ENCODE data around the gene PTPRN2.

The PTPRN2 gene

DNA sequence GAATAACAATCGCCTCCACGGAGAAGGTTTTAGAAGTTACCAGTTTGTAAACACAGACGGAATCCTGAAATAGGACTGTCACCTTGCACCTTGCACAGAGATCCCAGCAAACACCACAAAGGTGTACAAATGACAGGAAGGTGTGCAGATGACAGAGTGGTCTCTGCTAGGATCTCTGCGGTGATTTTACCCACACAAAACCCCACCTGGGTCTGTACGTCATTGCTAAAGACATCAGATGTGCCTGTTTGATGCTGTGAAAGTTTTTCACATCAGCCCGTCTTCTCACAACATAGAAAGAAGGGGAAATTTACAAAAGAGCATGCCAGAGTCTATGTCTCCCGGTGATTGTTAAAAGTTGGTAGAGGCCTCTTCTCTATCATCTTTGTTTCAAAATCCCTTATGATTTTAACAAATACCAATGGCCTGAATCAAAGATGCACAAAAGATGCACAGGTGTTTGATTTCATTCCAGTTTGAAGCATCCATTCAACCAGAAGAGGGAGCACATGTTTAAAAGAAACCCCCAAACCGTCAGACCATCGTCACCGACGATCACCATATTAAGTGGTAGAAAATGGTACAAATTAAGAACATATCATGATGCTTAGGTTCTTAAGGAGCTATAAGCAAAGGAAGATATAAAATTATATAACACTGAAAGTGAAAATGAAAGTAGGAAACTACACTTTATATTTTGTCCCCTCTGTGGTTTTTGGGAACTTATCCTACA, 576.5 kb downstream of the PTPRN2 start:
- no peak for DNase-seq (ENCODE audit: low spot score)

GRCh38 chr7:158009886-158010285, 577.7 kb downstream of the PTPRN2 start:
- DNase-seq (ENCODE audit: low spot score): no peak

DNA sequence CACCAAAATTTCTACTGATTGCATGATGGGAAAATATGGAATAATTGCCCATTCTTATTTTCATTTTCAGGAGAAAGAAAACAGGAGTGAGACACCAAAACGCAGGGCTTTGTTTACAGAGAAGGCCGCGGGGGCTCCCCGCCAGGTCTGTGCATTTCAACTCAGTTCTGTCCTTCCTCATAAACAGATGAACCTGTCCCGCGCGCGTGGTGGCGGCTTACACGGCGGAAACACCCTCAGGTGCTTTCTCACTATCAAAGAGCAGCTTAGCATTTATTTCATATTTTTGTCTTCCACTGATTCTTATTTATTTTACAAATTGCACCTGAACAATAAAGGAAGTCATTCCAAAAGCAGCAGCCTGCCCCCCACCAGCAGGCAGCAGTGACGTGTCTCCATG, 579.4 kb downstream of the PTPRN2 start:
- no peak for DNase-seq (ENCODE audit: low spot score)

DNA sequence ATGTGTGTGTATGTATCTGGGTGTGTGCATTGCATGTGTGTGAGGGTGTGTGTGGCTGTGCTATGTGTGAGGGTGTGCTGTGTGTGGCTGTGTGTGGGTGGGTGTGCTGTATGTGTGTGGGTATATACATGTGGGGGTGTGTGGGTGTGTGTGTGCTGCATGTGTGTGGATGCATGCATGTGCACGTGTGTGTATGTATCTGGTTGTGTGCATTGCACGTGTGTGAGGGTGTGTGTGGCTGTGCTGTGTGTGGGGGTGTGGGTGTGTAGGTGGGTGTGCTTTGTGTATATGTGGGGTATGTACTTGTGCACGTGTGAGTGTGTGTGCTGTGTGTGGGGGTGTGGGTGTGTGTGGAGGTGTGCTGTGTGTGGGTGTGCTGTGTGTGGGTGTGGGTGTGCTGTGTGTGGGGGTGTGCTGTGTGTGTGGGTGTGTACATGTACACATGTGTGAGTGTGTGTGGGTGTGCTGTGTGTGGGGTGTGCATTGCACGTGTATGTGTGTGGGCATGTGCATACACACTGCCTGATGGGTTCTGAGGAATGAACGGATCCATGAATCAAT, 579.8 kb downstream of the PTPRN2 start:
- no peak for DNase-seq (ENCODE audit: low spot score)

DNA sequence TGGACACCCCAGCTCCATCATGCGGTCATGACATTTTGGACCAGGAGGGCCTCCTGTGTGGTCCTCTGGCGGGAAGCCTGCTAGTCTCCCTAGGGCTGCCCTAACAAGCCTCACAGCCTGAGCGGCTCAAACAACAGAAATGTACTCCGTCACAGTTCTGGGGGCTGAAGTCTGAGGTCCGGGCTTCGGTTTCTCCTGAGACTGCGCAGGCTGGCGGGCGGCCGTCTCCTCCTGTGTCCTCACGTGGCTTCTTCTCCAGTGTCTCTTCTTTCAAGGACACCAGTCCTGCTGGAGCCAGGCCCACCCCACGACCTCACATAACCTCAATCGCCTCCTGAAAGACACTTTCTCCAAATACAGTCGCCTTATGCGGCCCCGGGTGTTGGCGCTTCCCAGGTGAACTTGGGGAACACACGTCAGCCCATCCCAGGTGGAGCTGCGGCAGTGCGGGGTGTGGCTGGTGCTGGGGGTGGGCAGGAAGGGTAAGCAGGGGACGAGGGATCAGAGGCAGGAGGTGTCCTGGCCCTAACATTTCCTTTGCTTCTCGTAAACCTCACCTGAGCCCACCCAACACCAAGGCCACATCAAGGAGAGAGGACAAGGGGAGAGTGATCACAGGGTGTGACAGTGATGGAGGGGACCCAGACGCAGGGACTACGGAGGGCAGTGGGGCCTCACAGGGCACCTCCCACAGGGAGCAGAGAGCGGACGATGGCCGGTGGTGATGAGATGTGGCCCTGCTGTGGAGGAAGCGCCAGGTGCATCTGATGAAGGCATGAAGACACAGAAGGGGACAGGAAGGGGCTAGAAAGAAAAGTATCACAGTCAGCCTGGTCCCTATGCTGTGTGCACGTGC, 580.6 kb downstream of the PTPRN2 start:
- DNase-seq (ENCODE audit: low spot score): no peak

DNA sequence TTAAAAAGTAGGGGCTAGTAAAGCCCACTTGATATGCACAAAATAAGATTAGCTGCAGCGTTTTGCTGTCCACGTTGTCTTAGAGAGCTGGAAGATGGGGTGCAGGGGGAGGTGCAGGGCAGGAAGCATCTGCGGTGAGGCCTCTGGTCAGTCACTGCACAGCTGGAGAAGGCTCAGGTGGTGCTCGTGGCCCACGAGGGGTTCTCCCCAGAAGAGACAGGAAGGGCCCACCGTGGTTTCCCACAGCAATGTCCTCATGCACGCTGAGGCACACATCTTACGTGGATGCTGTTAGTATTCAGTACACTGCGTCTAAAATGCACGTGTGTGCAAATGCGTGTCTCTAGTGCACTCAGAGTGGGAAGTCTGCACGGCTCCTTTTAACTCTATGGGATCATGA, 582.1 kb downstream of the PTPRN2 start:
- no peak for DNase-seq (ENCODE audit: low spot score)

DNA sequence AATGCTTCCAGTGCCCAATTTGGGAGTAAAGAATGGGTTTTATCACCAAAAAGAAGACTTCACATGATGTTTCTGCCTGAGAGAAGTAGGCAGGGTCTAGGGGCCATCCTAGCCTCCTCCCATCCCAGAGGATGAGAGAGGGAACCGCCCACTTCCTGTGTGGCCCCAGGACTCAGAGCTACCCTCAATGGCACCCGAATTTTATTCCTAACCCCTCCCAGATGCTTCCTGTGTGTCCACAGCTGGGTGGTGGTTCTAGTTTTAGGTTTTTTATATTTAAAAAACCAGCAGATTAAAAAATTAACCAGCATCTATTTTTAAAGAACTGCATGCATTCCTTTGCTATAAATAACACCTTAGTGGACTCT, 583.5 kb downstream of the PTPRN2 start:
- no peak for DNase-seq (ENCODE audit: low spot score)

DNA sequence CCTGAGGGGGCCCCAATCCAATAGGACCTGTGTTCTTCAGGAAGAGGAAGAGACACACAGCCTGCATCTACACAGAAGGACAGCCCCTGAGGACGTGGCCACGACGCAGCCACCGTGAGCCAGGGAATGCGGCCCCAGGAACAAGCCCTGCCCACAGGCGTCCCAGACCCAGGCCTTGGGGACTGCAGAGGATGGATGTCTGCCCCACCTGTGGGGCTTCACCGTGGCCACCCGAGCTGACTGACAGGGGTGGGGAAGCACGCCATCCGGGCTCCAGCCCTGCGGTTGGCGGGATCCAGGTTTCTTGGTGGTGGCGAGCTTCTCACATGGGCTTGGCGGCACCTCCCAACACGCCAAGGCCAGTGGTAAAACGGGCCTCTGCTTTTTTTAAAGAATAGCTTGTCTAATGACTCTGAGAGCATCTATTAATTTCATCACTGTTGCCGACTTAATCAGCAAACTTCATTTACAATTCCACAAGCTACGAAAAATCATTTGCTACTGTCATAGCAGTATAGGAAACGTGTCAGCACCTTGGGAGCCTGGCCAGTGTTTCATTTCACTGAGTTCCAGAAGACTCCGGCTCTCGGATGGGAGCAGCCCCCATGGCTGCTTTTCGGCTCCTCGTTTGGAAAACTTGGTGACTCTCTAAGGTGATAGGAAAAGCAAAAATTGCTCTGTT, 584.0 kb downstream of the PTPRN2 start:
- no peak for DNase-seq (ENCODE audit: low spot score)

DNA sequence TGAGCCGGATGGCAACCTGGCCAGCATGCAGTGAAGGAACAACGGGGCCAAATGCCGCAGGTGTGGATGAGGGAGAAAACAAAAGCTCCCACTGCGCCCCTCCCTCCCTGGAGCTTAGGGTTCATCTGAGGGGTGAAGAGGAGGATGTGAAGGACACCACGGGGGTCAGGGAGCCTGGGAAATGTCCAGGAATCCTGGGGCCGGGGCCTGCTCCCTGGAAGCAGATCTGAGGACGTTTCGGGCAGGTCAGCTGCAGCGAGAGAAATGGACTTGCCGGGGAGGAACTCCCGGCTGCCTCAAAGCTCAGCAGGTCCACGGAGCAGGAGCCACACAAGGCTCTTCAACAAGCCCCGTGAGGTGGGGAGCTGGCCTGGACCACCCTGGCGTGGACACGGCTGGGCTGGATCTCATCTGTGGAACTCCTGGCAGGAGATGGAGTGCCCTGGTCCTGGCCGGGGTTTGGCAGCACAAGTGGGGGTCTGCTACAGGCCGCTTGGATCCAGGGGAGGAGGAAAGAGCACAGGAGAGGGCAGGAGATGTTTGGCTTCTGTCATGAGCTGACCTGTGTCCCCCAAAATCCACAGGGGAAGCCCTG, 585.0 kb downstream of the PTPRN2 start:
- no peak for DNase-seq (ENCODE audit: low spot score)

GRCh38 chr7:158001621-158002320, 585.9 kb downstream of the PTPRN2 start:
- no peak for DNase-seq (ENCODE audit: low spot score)

DNA sequence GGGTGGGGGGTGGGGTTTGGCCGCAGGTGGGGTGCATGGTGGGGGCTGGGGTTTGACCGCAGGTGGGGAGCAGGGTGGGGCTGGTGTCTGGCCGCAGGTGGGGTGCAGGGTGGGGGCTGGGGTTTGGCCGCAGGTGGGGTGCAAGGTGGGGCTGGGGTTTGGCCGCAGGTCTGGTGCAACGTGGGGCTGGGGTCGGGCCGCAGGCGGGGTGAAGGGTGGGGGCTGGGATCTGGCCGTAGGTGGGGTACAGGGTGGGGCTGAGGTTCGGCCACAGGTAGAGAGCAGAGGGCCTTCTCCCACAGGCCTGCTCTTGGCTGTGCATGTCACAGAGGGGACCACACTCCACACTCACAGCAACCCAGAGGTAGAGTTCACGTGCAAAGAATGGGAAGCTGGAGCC, 586.6 kb downstream of the PTPRN2 start:
- no peak for DNase-seq (ENCODE audit: low spot score)

GRCh38 chr7:158000160-158000559, 587.5 kb downstream of the PTPRN2 start:
- DNase-seq (ENCODE audit: low spot score): no peak

GRCh38 chr7:157998884-157999552, 588.6 kb downstream of the PTPRN2 start:
- no peak for DNase-seq (ENCODE audit: low spot score)

DNA sequence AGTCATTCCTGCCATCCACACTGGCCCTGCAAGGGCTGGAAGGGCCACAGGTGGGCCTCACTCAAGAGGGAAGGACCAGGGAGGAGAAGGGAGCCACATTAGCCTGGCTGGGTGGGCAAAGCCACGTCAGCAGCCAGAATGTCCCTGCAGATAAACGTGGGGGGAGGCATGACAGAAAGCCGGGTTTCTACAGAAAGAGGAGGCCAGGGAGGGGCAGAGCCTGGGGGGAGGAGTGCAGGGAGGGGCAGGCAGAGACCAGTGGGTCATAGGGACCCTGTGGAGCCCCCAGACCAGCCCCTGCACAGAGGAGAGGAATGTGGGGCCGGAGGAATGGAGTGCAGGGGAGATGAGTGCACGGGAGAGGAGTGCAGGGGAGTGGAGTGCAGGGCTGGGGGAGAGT, 590.2 kb downstream of the PTPRN2 start:
- no peak for DNase-seq (ENCODE audit: low spot score)

- no peak for DNase-seq (ENCODE audit: low spot score)
These were observed 590.6 kb downstream of the PTPRN2 start for GRCh38 chr7:157997080-157997440.

DNA sequence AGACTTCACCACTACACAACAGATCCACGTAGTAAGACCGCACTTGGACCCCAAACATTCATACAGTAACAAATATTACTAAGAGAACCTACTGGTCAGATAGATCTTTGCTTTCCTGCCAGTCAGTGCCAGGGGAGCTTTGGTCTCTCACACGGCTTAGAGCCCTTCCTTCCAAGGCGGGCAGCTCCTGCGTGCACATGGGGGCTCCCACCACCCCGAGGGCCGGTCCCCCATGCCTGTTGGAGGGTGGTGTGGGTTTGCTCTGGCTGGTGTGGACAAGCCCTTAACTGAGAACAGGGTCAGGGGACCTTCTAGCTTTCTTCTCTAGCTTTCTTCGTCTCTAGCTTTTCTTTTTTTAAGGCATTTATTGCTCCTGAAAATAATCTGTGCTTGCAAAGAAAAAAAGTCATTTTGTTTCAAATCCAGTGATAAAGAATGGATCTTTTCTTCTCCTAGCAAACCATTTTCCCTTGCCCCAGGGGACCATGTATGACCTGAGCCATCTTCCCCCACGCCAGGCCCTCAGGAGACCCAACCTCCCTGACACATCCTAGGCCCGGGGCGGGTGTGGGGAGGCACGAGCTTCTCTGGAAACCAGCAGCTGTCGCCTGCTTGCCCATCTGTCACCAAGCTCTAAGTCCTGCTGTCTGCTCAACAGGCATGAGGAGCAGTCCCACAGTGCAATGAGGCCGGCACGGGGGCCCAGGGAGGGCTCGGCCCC, 591.1 kb downstream of the PTPRN2 start:
- no peak for DNase-seq (ENCODE audit: low spot score)

- no peak for DNase-seq (ENCODE audit: low spot score)
These were observed 591.8 kb downstream of the PTPRN2 start for GRCh38 chr7:157995815-157996214.

GRCh38 chr7:157994319-157994718, 593.3 kb downstream of the PTPRN2 start:
- no peak for DNase-seq (ENCODE audit: low spot score)

- DNase-seq (ENCODE audit: low spot score): no peak
These were observed 594.1 kb downstream of the PTPRN2 start for GRCh38 chr7:157993406-157994105.
